ENCODE data around the gene FRAS1.
"Not testable (repeated sequence)": the region's sequence is repeated elsewhere in the genome, so short reads cannot be mapped to it uniquely, and the experiment has no call there.

FRAS1 gene, protein sequence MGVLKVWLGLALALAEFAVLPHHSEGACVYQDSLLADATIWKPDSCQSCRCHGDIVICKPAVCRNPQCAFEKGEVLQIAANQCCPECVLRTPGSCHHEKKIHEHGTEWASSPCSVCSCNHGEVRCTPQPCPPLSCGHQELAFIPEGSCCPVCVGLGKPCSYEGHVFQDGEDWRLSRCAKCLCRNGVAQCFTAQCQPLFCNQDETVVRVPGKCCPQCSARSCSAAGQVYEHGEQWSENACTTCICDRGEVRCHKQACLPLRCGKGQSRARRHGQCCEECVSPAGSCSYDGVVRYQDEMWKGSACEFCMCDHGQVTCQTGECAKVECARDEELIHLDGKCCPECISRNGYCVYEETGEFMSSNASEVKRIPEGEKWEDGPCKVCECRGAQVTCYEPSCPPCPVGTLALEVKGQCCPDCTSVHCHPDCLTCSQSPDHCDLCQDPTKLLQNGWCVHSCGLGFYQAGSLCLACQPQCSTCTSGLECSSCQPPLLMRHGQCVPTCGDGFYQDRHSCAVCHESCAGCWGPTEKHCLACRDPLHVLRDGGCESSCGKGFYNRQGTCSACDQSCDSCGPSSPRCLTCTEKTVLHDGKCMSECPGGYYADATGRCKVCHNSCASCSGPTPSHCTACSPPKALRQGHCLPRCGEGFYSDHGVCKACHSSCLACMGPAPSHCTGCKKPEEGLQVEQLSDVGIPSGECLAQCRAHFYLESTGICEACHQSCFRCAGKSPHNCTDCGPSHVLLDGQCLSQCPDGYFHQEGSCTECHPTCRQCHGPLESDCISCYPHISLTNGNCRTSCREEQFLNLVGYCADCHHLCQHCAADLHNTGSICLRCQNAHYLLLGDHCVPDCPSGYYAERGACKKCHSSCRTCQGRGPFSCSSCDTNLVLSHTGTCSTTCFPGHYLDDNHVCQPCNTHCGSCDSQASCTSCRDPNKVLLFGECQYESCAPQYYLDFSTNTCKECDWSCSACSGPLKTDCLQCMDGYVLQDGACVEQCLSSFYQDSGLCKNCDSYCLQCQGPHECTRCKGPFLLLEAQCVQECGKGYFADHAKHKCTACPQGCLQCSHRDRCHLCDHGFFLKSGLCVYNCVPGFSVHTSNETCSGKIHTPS (N-terminal part only)

DNA sequence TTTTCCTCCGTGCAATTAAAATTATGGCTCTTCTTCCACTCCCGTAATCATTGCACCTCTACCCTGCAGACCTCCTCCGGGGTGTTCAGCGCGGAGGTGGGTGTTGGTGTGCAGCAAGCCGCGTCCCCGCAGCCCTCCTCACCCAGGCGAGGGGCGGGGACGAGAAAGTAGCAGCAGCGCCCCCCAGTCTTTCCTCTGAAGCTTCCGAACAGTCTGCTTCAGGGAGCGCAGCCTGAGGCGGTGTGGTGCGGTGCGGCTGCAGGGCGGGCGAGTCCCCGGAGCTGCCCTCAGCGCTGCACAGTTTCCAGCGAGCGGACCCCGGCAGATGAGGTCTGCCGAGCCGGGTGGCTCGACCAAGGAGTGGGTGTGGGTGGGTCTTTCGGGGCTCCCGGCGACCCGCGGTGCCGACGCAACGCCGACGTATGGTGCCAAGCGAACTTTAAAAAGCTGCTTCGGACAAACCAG is at the start of gene FRAS1:
Gene FRAS1 (plus strand): TSS at position 189 of the 465 bp plus-strand sequence. CDS start 687 bp downstream, outside the sequence.
- peak in 1 of 2 experiments; percentile 44 for DNase-seq

DNA sequence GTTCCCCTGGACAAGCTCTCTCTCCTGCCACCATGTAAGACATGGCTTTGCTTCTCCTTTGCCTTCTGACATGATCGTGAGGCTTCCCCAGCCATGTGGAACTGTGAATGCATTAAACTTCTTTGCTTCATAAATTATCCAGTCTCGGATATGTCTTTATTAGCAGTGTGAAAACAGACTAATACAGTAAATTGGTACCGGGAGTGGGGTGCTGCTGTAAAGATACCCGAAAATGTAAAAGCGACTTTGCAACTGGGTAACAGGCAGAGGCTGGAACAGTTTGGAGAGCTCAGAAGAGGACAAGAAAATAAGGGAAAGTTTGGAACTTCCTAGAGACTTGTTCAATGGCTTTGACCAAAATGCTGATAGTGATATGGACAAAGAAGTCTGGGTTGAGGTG is 46.1 kb upstream of the FRAS1 start:
- not testable (repeated sequence) for DNase-seq

DNA sequence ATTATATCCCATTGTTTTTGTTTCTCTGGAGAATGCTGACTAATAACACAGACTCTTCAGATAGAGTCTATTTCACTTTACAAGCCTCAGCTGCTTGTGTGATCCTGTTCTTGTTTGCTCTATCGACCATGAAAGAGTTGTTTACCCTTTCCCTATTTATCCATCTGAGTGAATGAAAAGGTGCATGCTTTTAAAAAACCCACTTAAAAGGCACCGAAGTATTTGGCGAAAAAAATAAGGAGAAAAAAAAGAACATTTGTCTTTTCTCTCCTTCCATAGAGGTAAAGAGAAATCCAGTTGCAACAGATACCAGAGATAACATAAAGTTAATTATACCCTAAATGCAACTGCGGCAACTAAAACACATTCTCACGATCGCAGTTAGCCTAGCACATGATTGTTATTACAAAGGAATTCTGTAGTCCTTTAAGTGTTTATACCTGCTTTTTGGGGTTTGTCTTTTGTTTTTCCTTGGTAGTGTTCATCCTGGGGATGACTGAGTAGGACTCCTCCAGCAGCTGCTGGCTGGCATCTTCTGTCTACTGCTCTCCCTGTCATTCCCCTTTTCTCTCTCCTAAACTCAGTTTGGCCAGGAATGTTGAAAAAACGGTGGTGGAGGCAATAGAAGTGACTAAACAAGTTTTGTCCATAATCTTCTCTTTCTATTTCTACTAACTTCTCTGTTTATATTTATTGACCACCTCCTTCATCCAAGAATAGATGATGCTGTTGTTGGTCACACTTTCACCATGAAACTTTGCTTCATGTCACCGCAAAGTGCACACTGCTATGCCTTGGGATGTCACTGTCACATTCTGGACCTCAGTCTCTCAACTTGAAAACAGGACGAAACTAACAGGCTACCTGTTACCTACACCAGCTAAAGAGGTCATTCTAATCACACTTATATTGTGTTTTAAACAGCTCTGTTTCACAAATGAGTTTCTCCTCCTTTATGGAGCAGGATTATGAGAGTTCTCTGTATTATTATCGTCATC is 41.9 kb upstream of the FRAS1 start:
- DNase-seq: no peak

DNA sequence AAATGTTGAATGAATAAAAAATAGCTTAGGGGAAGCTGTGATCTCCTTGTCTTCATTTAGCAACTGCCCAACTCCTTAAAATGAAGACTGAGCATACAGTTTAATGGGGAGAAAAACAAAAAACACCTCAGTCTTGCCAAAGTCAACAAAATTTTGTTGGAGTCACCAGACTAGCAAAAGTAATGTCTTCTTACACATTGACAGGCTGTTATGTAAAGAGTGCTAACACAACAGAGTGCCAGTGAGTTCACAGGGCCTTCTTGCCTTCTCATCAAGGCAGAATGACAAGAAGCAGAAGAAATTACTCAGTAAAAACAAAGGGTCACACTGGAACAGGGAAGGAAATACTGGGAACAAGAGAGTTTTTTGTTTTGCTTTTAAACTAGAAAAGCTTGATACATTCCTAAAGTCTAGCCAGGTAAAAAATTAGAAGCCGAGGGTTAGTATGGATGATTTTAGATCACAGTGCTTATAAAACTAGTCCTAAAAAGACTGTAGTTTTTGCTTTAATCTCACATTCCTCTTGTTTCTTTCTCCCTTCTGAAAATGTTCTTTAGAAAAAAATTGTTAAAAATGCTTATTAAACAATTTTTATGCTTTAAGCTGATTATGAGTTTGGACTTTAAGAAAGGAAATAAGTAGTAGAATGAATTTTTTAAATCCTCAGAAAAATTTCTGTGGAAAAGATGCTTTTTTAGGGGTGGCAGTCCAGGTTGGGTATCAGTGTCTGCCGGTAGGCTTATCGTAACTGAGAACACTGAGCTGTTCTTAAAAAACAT is 38.7 kb upstream of the FRAS1 start:
- DNase-seq: no peak

DNA sequence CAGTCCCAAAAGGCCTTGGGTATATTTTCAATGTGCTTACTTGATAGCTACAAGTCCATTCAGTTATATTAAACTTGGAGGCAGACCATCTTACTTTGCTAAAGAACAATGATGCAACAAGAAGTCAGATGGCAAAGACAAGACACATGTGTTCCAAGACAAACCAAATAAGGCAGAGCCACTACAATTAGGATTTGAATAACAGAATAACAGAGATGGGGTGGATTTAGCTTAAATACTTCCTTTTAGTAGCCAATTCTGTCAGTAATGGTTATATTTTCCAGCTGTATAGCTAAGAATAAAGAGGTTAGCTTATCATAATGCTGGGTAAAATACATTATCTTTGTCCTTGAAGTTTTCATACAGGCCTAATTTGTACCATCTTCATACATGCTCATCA is 37.7 kb upstream of the FRAS1 start:
- no peak for DNase-seq

DNA sequence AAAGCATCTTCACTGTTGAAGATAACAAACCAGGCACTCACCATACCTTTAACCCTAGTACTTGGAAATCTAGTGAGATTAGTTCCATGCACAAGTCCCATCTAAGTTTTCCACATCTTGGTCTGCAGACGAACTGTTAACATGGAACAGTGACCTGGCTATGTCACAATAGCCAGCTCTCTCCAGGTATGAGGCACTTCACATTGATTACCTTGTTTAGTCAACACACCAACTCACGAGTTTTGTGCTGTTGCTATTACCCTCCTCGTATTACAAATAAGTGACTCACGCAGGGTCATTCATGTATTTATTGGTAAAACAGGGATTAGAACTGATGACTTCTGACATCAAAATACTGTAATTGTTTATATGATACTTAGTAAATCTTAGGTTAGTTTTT is 36.4 kb upstream of the FRAS1 start:
- no peak for DNase-seq

DNA sequence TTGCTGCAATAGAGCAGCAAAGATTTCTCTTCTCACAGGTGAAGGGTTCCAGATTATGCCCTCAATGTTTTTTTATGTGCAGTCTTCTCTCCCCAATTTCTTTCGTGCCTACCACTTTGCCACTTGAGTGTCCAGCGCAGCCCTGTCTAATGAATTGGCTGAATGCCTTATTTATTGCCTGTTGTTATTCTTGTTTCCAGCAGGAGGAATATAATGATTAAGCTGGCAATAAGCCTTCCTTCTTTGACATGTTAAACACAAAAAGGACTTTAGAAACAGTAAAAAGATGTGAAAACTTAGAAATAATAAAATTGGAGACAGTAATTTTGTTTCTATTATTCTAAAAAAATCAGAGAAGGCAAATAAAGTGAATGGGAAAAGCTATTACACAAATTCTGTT is 34.6 kb upstream of the FRAS1 start:
- DNase-seq: no peak

DNA sequence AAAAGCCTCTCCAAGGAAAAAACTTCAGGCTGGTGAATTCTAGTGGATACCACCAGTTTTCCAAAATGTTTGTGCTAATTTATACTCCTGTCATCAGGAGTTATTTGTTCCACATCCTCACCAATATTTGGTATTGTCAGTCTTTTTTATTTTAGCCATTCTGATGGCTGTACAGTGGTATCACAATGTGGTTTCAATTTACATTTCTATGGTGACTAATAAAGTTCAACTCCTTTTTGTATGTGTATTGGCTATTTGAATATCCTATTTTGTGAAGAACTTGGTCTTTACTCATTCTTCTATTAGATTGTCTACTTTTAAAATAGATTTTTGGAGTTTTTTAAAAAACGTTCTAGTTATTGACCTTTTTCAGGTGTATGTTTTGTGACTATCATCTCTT is 33.0 kb upstream of the FRAS1 start:
- no peak for DNase-seq

DNA sequence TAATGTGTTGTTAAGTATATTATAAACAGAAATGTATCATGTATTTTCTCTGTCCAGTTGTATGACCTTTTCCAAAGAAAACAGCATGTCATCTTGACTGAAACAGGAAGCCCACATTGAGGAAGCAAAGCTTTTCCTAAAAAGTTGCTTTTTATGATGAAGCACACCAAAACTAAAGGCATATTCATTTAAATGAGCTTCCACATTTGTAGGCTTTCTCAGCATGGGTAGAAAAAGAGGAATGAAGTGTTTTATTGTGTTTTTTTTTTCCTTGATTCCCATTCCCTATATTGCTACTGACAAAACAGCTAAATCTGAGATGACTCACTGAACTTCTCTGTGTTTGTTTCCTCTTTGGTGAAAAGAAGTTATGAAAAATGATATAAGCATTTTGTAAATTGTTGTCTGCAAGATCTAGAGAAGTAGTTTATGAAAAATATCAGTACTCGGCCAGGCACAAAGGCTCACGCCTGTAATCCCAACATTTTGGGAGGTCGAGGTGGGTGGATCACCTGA is 32.5 kb upstream of the FRAS1 start:
- no peak for DNase-seq

DNA sequence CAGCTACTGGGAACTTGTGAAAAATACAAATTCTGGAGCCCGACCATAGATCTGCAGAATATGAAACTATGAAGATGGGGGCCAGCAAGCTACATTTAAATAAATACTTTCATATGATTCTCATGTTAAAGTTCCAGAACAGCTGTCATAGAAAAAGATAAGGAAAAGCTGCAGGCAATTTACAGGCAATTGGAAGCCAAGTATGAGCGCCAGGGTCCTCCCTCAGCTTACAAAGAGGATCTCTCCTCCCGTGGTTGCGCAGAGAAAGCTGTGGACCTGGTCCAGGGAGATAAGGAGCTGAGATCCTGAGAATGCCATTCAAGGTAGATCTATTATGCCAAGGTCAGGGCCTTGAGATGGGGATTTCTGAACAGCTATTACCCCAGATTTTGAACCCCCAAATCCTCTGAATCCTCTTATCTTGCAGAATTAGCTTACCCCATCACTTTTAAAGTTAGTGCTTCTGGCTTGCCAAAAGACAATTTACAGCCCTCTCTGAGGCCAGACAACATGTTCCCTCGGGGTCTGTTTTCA is 25.6 kb upstream of the FRAS1 start:
- no peak for DNase-seq

DNA sequence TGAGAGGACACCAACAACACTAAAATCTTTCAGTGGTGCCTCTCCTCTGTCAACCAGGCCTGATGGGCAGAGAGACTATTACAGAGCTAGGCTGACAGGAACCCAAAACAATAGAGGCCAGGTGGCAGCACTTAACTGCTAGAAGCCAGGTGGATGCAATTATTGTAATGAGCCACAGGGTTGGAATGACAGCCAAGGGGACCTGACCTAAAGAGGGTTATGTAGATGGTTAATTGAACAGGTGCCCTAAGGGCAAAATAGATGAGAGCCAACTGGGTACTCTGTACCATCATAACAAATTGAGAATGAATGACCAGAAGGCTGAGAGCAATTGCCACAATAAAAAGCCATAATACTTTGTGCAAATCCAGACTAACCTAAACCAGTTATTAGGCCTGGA is 24.7 kb upstream of the FRAS1 start:
- peak; percentile 29 to 59 for DNase-seq

DNA sequence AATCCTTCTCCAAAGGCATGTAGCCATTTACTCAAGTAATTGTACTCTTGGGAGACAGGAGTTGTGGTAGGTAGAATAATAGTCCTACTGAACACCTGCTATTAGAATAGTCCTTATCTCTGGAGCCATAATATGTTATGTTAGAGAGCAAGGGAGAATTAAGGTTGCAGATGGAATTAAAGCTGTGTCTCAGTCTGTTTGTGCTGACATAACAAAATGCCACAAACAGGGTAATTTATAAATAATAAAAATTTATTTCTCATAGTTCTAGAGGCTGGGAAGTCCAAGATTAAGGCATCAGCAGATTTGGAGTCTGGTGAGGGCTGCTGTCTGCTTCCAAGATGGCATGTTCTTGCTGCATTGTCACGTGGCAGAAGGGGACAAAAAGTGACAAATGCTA is 24.2 kb upstream of the FRAS1 start:
- no peak for DNase-seq

DNA sequence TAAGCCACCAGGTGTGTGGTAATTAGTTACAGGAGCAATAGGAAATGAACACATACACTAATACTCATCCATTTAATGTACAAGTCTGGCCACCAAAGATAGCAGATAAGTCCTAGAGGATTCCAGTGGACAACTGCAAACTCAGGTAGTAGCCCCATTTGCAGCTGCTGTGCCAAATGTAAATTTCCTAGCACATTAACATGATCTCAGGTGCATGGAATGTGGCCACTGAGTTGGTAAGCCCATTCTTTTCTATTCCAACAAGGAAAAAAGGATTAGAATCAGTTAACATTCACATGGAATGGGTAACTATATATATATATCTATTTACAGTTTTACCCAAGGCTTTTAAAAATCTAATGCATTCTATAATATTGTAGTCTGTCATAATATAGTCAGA is 23.3 kb upstream of the FRAS1 start:
- no peak for DNase-seq

DNA sequence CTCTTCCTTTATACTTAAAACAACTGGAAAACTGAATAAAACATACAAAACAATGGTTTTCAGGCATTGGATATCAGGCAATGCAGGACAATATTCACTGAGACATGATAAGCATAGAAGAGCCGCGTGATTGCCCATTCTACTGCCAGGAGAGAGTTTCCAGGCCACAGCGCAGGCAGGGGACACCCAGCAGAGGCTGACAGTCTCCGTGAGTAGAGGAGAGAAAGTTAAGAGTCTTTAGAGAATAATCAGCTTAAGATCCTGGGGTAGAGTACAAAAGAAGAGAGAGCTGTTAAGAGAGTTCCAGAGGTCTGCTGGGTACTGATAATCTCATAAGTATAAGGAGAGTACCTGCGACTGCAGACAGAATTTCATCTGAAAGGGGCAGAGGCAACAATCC is 18.4 kb upstream of the FRAS1 start:
- DNase-seq: no peak

DNA sequence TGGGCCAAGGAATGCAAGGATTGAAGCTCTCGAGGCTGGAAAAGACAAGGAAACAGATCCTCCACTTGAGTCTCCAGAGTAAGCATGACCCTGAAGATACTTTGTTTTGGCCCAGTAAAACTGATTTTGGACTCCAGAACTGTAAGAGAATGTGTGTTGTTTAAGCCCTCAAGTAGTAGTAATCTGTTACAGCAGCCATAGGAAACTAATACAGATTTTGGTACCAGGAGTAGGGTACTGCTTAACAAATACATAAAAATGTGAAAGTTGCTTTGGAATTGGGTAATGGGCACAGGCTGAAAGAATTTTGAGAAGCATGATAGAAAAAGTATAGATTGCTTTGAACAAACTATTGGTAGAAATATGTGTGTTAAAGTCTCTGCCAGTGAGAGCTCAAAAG is 17.4 kb upstream of the FRAS1 start:
- no peak for DNase-seq

DNA sequence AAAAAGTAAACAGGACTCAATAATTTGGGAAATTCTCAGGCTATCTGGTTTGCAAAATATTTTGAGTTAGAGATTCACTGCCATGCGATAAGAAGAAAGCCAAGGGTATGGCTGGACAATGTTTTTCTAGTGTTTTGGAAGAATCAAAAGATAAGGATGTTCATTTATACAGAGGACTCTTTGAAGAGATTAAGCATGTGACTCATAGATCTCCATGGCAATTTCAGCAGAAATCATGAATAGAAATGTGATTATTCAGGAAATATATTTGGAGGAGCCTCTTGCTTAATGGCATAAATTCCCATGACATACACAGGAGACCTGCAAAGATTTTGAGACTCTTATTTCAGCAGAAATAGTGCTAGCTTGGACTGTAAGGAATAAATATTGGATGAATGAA is 16.7 kb upstream of the FRAS1 start:
- no peak for DNase-seq

DNA sequence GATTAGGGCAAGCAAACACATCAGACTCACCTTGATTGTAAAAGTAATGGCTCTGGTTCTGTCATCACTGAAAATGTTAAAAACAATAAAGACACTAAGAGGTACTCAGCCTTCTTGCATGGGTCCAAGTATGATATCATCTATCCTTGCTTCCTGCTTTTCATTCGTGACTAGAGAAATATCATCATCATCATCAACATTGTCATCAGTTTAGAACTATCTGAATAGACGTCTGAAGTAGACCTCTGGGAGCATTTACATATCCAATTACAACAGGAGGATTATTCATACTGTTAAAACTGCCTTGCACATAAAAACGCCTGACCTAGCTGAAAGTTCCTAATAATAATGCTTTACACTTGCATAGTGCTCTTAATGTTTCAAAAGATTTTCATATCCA is 9.8 kb upstream of the FRAS1 start:
- DNase-seq: no peak

DNA sequence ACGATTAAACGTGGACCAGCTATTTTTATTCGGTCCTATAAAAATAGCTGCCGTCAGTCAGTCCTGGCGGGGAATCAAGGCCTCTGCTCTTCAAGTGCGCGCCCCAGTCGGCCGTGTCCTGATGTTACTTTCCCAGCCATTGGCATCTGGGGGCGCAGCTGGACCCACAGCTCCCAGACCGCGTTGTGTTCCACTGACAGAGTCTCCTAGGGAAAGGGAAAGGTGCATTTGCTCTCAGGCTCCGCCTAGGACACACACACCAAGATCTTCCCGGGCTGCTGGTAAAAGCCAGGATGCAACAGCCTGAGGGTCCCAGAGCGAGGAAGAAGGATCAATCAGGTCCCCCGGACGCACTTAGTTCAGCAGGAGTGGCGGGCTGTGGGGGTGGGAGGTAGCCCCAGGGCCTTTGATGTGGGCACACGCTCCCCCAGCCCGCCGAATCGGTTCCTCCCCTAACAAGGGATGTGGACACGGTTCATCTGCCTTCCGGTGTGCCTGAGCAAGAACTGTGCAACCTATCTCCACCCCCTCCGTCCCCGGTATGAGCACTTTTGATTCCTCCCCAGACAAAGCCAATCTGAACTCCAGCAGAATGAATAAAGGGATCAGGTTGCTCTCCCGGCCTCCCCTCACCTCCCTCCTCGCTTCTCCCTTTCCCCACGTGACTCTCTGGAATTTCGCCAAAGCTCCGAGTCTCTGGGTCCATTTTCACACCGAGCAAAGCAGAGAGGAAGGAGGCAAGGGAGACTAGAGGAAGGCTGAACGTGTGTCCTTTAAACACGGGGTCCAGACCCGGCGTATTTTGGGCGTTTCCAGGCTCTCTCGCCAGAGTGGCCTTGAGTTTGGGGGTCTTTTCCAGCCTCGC is 626 bp upstream of the FRAS1 start:
- peak; percentile 66 to 80 for DNase-seq
